Upper lobe of left lung (tissue), 6 donors: ENCODE data around the gene MGST3. TPM values are rescaled to one million over a fixed set of nuclear protein-coding genes. Genes with fewer than 3 reads are reported as not detected.
"Not testable (repeated sequence)": the region's sequence is repeated elsewhere in the genome, so short reads cannot be mapped to it uniquely, and the experiment has no call there.

Experiments used
- ATAC-seq, 2 donors: fragments of 200-7000 bp; cut with Tn5 transposase; one replicate each; pipeline ENCODE4 v1.9.1; 2022; ENCODE audit warnings: mild to moderate bottlenecking in 2 of 2, moderate library complexity in 2 of 2; ENCODE audit not compliant: low FRiP score in 2 of 2
- DNase-seq, 2 donors: peaks; one replicate each; pipeline ENCODE4 v3.0.0-alpha.2; 2019 to 2020
- H3K27ac ChIP-seq, 4 donors: fragments of 200-600 bp; sonication (generic); one replicate each; pipeline ENCODE4 v1.5.1; 2016 to 2019
- H3K27me3 ChIP-seq, 4 donors: fragments of 200-600 bp; sonication (generic); one replicate each; pipeline ENCODE4 v1.5.1; 2017 to 2019
- H3K36me3 ChIP-seq, 4 donors: fragments of 200-600 bp; sonication (generic); one replicate each; pipeline ENCODE4 v1.5.1; 2016 to 2019
- H3K4me1 ChIP-seq, 4 donors: fragments of 200-600 bp; sonication (generic); one replicate each; pipeline ENCODE4 v1.5.1; 2018 to 2019
- H3K4me3 ChIP-seq, 4 donors: fragments of 200-600 bp; sonication (generic); one replicate each; pipeline ENCODE4 v1.5.1; 2017 to 2019; ENCODE audit warnings: mild to moderate bottlenecking in 2 of 4, moderate library complexity in 1 of 4
- H3K9me3 ChIP-seq, 4 donors: fragments of 200-600 bp; sonication (generic); one replicate each; pipeline ENCODE4 v1.5.1; 2018 to 2019
- CTCF ChIP-seq, 6 experiments: fragments of 450-650 bp in 4 of 6; fragments of 200-600 bp in 2 of 6; sonication (generic) in 2 of 6; IDR thresholded peaks; one replicate each; pipeline ENCODE4 v1.5.1; 2016 to 2019; ENCODE audit warnings: antibody characterized with exemption in 6 of 6
- EP300 ChIP-seq, 4 donors: sonication (generic); formaldehyde crosslinking; IDR thresholded peaks; one replicate each; pipeline ENCODE4 v1.5.1; 2017; ENCODE audit warnings: antibody characterized with exemption in 4 of 4, control low read depth in 2 of 4
- POLR2A ChIP-seq, 4 donors: fragments of 450-650 bp; IDR thresholded peaks; one replicate each; pipeline ENCODE4 v1.5.1; 2016 to 2017; ENCODE audit warnings: antibody characterized with exemption in 4 of 4, mild to moderate bottlenecking in 2 of 4
- POLR2AphosphoS5 ChIP-seq, 2 donors: sonication (generic); formaldehyde crosslinking; IDR thresholded peaks; one replicate each; pipeline ENCODE4 v1.5.1; 2017; ENCODE audit warnings: antibody characterized with exemption in 2 of 2
- WGBS, 2 donors: methylation state at CpG; one replicate each; pipeline ENCODE4 v1.1.5; 2017 to 2018; 5-methylcytosine and 5-hydroxymethylcytosine counted together
- total RNA-seq, 6 donors: library from RNA; depleted of rRNA in 4 of 6; stranded (reverse); fragments of >200 nt in 4 of 6; gene quantifications; one replicate each; pipeline versions ENCODE4 v1.1.0 to v1.2.1, GENCODE V29; 2016 to 2021
- donor health status: DM: no; HTN: no; CAD: no; lungs with moderate emphysema.
- donor health status: DM: no; HTN: yes; CAD: no; lungs with severe emphysema.

The MGST3 gene
- total RNA-seq, 6 donors from 2014 or later, result 49.2 to 250 (median 202) TPM

DNA sequence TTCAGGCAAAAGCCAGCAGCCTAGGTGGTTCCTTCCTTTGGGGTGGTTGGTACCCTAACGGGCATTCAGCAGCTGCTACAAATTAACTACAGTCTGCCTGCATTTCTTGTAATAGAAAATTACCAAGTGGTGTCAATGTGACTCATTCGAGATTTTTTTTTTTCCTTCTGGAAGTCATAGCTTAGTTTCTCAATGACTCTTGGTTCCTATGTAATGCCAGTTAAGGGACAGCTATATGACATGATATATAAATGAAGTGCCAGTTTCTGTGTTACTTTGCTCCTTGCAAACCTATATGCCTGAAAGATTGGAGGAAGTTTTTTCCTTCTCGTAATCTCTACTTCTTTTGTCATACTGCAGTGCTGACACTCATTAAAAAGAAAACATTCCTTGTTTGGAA, 2.6 kb downstream of the MGST3 start:
- TF ChIP-seq POLR2AphosphoS5 (IDR thresholded peaks at IDR 0.05) (no peak), CTCF (IDR thresholded peaks at IDR 0.05) (no peak), POLR2A (IDR thresholded peaks at IDR 0.05) (no peak), EP300 (IDR thresholded peaks at IDR 0.05) (no peak)
- Histone ChIP-seq H3K9me3 (no peaks in the 10 kb centered on the region), H3K36me3 (peaks cover 0 to 7% (median 0%) of the 10 kb centered on the region in 4 donors), H3K27me3 (no peaks in the 10 kb centered on the region), H3K27ac (peak overlapping the region in 1 of 4 donors; percentile 14), H3K4me1 (peaks cover 55 to 70% (median 64%) of the 10 kb centered on the region in 4 donors), H3K4me3 (peak overlapping the region in 1 of 4 donors; percentile 96)
- DNase-seq, result no peak
- 42 to 52% methylated on average over 3 of the region's 3 CpGs for WGBS, 2 donors
- ATAC-seq, result no peak

- Histone ChIP-seq H3K27me3 (no peaks in the 10 kb centered on the region), H3K4me1 (peaks cover 55 to 72% (median 64%) of the 10 kb centered on the region in 4 donors), H3K27ac (peak overlapping the region in 2 of 4 donors; percentile 14 to 18), H3K4me3 (no peak overlapping the region), H3K36me3 (peaks cover 0 to 7% (median 0%) of the 10 kb centered on the region in 4 donors), H3K9me3 (no peaks in the 10 kb centered on the region)
- ATAC-seq (no peak), DNase-seq (no peak)
- WGBS, 2 donors, result 74 to 79% methylated on average over 6 of the region's 6 CpGs
- TF ChIP-seq POLR2AphosphoS5 (IDR thresholded peaks at IDR 0.05) (no peak), EP300 (IDR thresholded peaks at IDR 0.05) (no peak)
These were observed 3.3 kb downstream of the MGST3 start for GRCh38 chr1:165634154-165634921.

DNA sequence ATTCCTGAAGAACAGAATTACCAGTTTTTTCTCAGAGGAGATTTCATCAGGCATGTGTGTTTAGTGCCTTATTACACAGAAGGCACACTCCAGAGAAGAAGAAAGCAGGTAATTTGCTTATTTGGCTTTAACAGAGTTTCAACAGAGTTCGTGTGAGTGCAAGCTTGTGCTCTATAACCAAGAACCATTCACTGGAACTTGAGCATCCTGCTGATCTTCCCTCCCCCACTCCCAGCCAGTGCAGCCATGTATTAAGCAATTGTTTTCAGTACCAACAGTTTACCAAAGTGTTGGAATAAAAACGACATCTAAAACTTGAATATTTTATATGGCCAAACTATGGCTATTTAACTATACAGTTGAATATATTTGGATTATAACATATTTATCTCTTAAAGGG, 4.3 kb downstream of the MGST3 start:
- Histone ChIP-seq H3K36me3 (peaks cover 0 to 12% (median 0%) of the 10 kb centered on the region in 4 donors), H3K4me1 (peaks cover 56 to 67% (median 59%) of the 10 kb centered on the region in 4 donors), H3K4me3 (no peak overlapping the region), H3K9me3 (no peaks in the 10 kb centered on the region), H3K27ac (peak overlapping the region in 2 of 4 donors; percentile 14 to 18), H3K27me3 (no peaks in the 10 kb centered on the region)
- TF ChIP-seq EP300 (IDR thresholded peaks at IDR 0.05) (no peak), POLR2AphosphoS5 (IDR thresholded peaks at IDR 0.05) (no peak)
- WGBS, 2 donors, result 18 to 40% methylated on average over 2 of the region's 2 CpGs
- ATAC-seq (no peak), DNase-seq (peak in 1 of 2 donors; percentile 59)

DNA sequence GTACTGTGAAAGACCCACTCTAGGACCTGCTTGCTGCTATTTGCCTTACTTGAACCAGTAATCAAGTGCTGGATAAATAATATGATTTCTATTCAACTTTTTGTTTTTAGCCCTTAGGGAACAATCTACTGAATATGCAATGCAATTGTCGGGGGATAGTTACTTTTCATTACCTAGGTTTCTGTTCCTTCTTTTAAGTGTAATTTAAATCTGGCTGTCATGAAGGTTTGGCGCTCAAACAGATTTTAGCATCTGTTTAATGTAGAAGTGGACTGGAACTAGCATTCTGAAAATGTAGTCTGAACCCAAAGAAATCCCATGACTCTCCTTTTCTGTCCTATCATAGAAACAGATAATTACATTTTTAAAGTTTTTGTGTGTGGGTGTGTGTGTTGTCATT, 4.8 kb downstream of the MGST3 start:
- Histone ChIP-seq H3K27ac (peak overlapping the region in 1 of 4 donors; percentile 68), H3K9me3 (no peaks in the 10 kb centered on the region), H3K36me3 (peaks cover 0 to 12% (median 0%) of the 10 kb centered on the region in 4 donors), H3K4me1 (peaks cover 58 to 68% (median 61%) of the 10 kb centered on the region in 4 donors), H3K4me3 (no peak overlapping the region), H3K27me3 (no peaks in the 10 kb centered on the region)
- DNase-seq (no peak), ATAC-seq (no peak)
- WGBS, 2 donors, result 43 to 95% methylated on average over 2 of the region's 2 CpGs
- no peak for TF ChIP-seq POLR2A (IDR thresholded peaks at IDR 0.05)
- no peak for TF ChIP-seq EP300 (IDR thresholded peaks at IDR 0.05)
- TF ChIP-seq CTCF (IDR thresholded peaks at IDR 0.05), result no peak
- no peak for TF ChIP-seq POLR2AphosphoS5 (IDR thresholded peaks at IDR 0.05)

DNA sequence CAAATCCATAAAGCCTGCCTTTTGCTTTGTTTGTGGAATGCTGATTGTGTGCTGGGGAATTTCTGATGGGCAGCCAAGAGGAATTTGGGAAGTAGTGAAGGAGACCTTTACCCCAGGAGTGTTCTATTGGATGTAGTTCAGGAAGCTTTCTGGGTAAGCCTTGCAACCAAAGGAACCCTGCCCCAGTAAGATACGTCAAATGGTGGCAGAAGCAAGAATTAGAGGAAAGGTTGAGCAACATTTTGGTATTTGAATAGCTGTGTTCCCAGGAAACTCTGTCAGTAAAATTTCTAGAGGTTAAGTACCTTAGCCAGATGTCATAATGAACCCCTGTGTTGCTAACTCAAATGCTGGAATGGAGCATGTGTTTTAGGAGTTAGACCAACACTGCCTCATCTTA, 6.4 kb downstream of the MGST3 start:
- 33 to 50% methylated on average over 1 of the region's 1 CpG for WGBS, 2 donors
- peak in 1 of 2 donors; percentile 39 for DNase-seq
- no peak for TF ChIP-seq POLR2A (IDR thresholded peaks at IDR 0.05)
- TF ChIP-seq EP300 (IDR thresholded peaks at IDR 0.05), result peak in 1 of 4 donors; percentile 71
- peak in 1 of 2 donors; percentile 22 for TF ChIP-seq POLR2AphosphoS5 (IDR thresholded peaks at IDR 0.05)
- peak; percentile 47 to 51 for ATAC-seq
- Histone ChIP-seq H3K4me3 (no peak overlapping the region), H3K4me1 (peaks cover 57 to 79% (median 70%) of the 10 kb centered on the region in 4 donors), H3K27me3 (no peaks in the 10 kb centered on the region), H3K27ac (peak overlapping the region; percentile 41 to 68 (median 68)), H3K36me3 (peaks cover 0 to 12% (median 0%) of the 10 kb centered on the region in 4 donors), H3K9me3 (no peaks in the 10 kb centered on the region)

- DNase-seq, ATAC-seq, H3K4me3 ChIP-seq, H3K9me3 ChIP-seq, H3K27me3 ChIP-seq: not testable (repeated sequence)
- Histone ChIP-seq H3K36me3 (peaks cover 0 to 12% (median 0%) of the 10 kb centered on the region in 4 donors), H3K27ac (peak overlapping the region; percentile 41 to 68 (median 68)), H3K4me1 (peaks cover 49 to 74% (median 68%) of the 10 kb centered on the region in 4 donors)
- 88 to 97% methylated on average over 7 of the region's 7 CpGs for WGBS, 2 donors
These were observed 7.2 kb downstream of the MGST3 start for GRCh38 chr1:165638211-165638610.
